ENCODE measurements around the gene GRHPR.

- TF ChIP-seq CTCF (IDR thresholded peaks at IDR 0.05) (no peak), POLR2A (IDR thresholded peaks at IDR 0.05) (no peak)
Measured at GRCh38 chr9:37412431-37413151, 9.9 kb upstream of the GRHPR start.

All from right lobe of liver (tissue), 4 donors.